Measurements from ENCODE around the gene OR5D14.

Gene OR5D14

DNA sequence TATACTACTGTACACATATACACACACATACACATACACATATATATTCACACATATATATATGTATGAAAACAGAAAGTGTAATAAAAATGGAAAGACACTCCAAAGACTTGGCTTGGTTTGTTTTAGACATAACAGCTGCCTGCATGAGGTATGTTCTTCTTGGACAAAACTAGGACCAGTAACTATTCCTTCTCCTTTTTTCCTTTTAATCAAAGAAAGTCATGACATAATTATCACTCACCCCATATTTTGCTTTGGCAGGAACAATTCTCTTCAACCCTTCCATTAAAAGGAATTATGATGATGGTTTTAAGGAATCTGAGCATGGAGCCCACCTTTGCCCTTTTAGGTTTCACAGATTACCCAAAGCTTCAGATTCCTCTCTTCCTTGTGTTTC lies at the start of gene OR5D14:
Gene OR5D14 (plus strand): TSS at position 301 of the 400 bp plus-strand sequence. CDS start 0 bp downstream, at position 301.
- DNase-seq (ENCODE audit: low spot score in 2 of 2) (no peak), ATAC-seq (no peak)
- H3K4me3 Mint-ChIP-seq, result no peak within 1 kb of the TSS
- no peaks in the 10 kb centered on the region for H3K36me3 Mint-ChIP-seq
- no peaks in the 10 kb centered on the region for H3K4me1 Mint-ChIP-seq
- H3K27ac Mint-ChIP-seq, result no peak within 1 kb of the TSS
- peaks cover 17% of the 10 kb centered on the region for H3K9me3 Mint-ChIP-seq

- H3K9me3 Mint-ChIP-seq, result peaks cover 18% of the 10 kb centered on the region
- DNase-seq (ENCODE audit: low spot score in 2 of 2) (no peak), ATAC-seq (no peak)
- H3K36me3 Mint-ChIP-seq, result no peaks in the 10 kb centered on the region
- no peak within 1 kb of the TSS for H3K4me3 Mint-ChIP-seq
- no peaks in the 10 kb centered on the region for H3K4me1 Mint-ChIP-seq
- H3K27ac Mint-ChIP-seq, result no peak within 1 kb of the TSS
Observed at GRCh38 chr11:55773138-55773537, 22.2 kb upstream of the OR5D14 start, which contains the start of gene OR5D13. OR5D13 (plus strand) TSS chr11:55773438; CDS start chr11:55773438, 0 bp downstream.

DNA sequence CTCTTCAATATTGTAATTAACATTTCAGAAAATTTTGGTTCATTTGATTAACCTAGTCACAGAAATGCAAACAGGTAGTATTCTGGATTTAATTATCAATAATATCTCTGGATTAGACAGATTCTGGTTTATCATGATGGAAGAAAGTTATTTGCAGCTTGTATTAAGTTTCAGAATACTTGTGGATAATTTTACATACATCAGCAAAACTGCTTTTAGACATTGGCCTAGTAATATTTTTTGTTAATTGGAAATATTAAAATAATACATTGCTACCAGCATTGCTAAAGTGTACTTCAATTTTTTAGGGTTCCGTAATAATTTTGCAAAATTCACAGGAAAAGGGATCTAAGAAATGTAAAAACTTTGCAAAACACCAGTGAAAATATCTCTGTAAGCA lies 3.8 kb upstream of the OR5D14 start:
- Mint-ChIP-seq H3K4me1 (no peaks in the 10 kb centered on the region), H3K4me3 (no peak overlapping the region), H3K36me3 (no peaks in the 10 kb centered on the region), H3K9me3 (peaks cover 18% of the 10 kb centered on the region), H3K27ac (no peak overlapping the region)
- no peak for ATAC-seq
- DNase-seq (ENCODE audit: low spot score in 2 of 2), result no peak

DNA sequence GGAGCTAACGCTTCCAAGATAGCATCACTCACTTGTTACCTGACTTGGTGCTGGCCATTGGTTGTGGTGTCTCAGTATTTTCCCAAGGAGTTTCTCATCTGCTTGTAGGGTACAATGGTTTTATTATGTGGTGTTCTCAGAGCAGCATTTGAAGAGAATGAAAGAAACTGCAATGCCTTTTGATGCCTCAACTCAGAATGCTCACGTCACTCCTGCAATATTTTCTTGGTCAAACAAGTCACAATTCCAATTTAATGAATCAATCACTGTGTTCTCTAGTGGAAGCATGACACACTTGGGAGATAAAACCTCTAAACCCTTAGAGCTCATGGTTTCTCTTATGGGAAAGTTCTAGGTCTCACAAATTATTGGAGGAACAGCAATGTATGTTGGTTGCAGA lies 2.0 kb upstream of the OR5D14 start:
- peaks cover 14% of the 10 kb centered on the region for H3K9me3 Mint-ChIP-seq
- no peaks in the 10 kb centered on the region for H3K36me3 Mint-ChIP-seq
- H3K4me1 Mint-ChIP-seq, result no peaks in the 10 kb centered on the region
- ATAC-seq (no peak), DNase-seq (ENCODE audit: low spot score in 2 of 2) (no peak)
- H3K4me3 Mint-ChIP-seq, result no peak overlapping the region
- no peak overlapping the region for H3K27ac Mint-ChIP-seq

DNA sequence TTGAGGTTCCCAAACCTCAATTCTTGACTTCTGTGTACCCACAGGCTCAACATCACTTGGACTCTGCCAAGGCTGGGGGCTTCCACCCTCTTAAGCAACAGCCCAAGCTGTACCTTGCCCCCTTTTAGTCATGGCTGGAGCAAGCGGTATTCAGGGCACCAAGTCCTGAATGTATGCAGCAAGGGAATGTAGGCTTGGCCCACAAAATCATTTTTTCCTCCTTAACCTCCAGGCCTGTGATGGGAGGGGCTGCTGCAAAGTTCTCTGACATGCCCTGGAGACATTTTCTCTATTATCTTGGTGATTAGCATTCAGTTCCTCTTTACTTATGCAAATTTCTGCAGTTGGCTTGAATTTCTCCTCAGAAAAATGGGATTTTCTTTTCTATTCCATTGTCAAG lies 10.9 kb downstream of the OR5D14 start:
- no peak overlapping the region for H3K4me3 Mint-ChIP-seq
- ATAC-seq, result no peak
- no peaks in the 10 kb centered on the region for H3K36me3 Mint-ChIP-seq
- H3K9me3 Mint-ChIP-seq, result peaks cover 14% of the 10 kb centered on the region
- H3K4me1 Mint-ChIP-seq, result no peaks in the 10 kb centered on the region
- no peak overlapping the region for H3K27ac Mint-ChIP-seq
- DNase-seq (ENCODE audit: low spot score in 2 of 2), result no peak

- Mint-ChIP-seq H3K4me3 (no peak within 1 kb of the TSS), H3K36me3 (no peaks in the 10 kb centered on the region), H3K9me3 (peaks cover 18% of the 10 kb centered on the region), H3K27ac (no peak within 1 kb of the TSS), H3K4me1 (no peaks in the 10 kb centered on the region)
- no peak for ATAC-seq
- DNase-seq (ENCODE audit: low spot score in 2 of 2), result no peak
Observed at GRCh38 chr11:55811067-55811466, 15.7 kb downstream of the OR5D14 start, which contains the start of gene OR5L1. OR5L1 (plus strand) TSS chr11:55811367; CDS start chr11:55811467, 100 bp downstream.

- no peaks in the 10 kb centered on the region for H3K36me3 Mint-ChIP-seq
- peaks cover 23% of the 10 kb centered on the region for H3K9me3 Mint-ChIP-seq
- no peak within 1 kb of the TSS for H3K4me3 Mint-ChIP-seq
- DNase-seq (ENCODE audit: low spot score in 2 of 2) (no peak), ATAC-seq (no peak)
- no peaks in the 10 kb centered on the region for H3K4me1 Mint-ChIP-seq
- no peak within 1 kb of the TSS for H3K27ac Mint-ChIP-seq
Observed at GRCh38 chr11:55819330-55819729, 24.0 kb downstream of the OR5D14 start, which contains the start of gene OR5D18. OR5D18 (plus strand) TSS chr11:55819630; CDS start chr11:55819630, 0 bp downstream.

- Mint-ChIP-seq H3K4me1 (no peaks in the 10 kb centered on the region), H3K9me3 (peaks cover 13% of the 10 kb centered on the region), H3K4me3 (no peak within 1 kb of the TSS), H3K27ac (no peak within 1 kb of the TSS), H3K36me3 (no peaks in the 10 kb centered on the region)
- no peak for ATAC-seq
- DNase-seq (ENCODE audit: low spot score in 2 of 2), result no peak
Observed at GRCh38 chr11:55826919-55827318, 31.6 kb downstream of the OR5D14 start, which contains the start of gene OR5L2. OR5L2 (plus strand) TSS chr11:55827219; CDS start chr11:55827219, 0 bp downstream.

DNA sequence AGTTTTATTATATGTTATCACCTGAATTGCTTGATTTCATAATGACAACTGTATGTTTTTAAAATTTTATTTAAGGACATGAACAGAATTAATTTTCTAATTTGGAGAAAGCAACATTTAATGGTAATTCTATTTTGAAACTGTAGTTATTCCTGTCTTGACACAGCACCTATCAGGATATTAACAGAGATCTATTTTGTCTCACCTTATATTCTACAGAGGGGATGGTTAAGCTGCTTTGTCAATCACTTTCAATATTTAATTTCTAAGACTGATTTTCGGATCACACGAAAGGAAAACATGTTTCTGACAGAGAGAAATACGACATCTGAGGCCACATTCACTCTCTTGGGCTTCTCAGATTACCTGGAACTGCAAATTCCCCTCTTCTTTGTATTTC lies 43.1 kb downstream of the OR5D14 start, which contains the start of gene OR5D16:
Gene OR5D16 (plus strand): TSS at position 301 of the 400 bp plus-strand sequence. CDS start 0 bp downstream, at position 301.
- H3K36me3 Mint-ChIP-seq, result no peaks in the 10 kb centered on the region

More for the DNA sequence above, 43.1 kb downstream of the OR5D14 start, which contains the start of gene OR5D16:
- no peak for DNase-seq (ENCODE audit: low spot score in 2 of 2)
- no peak for ATAC-seq
- Mint-ChIP-seq H3K4me3 (no peak within 1 kb of the TSS), H3K27ac (no peak within 1 kb of the TSS), H3K4me1 (no peaks in the 10 kb centered on the region), H3K9me3 (peaks cover 24% of the 10 kb centered on the region)
